ENCODE data around the gene FYB1. TPM values are rescaled to one million over a fixed set of nuclear protein-coding genes. Genes with fewer than 3 reads are reported as not detected.

FYB1 gene
- total RNA-seq, 2 experiments from 2014 or later = 82.8 to 83.0 TPM

- H3K9me3 Mint-ChIP-seq = no peaks in the 10 kb centered on the region
- peaks cover 53% of the 10 kb centered on the region for H3K4me1 Mint-ChIP-seq (ENCODE audit: low read depth)
- ATAC-seq (no peak), DNase-seq (no peak)
- intact Hi-C loops (cut with micrococcal nuclease) = no loop called here
- TF ChIP-seq CTCF (IDR thresholded peaks at IDR 0.05) = no peak
- ChIA-PET CTCF (no interaction called here), POLR2A (no interaction called here)
- H3K4me3 Mint-ChIP-seq = no peak overlapping the region
- peak overlapping the region; percentile 31 for H3K27ac Mint-ChIP-seq
- no peaks in the 10 kb centered on the region for H3K27me3 Mint-ChIP-seq
- peaks cover 53% of the 10 kb centered on the region for H3K36me3 Mint-ChIP-seq (ENCODE audit: low read depth)
Observed at GRCh38 chr5:39130716-39131115, 88.6 kb downstream of the FYB1 start.

- Mint-ChIP-seq H3K4me1 (ENCODE audit: low read depth) (peaks cover 41% of the 10 kb centered on the region), H3K27me3 (no peaks in the 10 kb centered on the region), H3K27ac (peak overlapping the region; percentile 61), H3K4me3 (no peak overlapping the region), H3K9me3 (no peaks in the 10 kb centered on the region), H3K36me3 (ENCODE audit: low read depth) (peaks cover 23% of the 10 kb centered on the region)
- CTCF ChIA-PET = interaction anchor here (3.0 to 3.5 kb wide), 2 partner anchors 41 to 95 kb away, joined by 12 to 17 read pairs; no protein-coding TSS in a partner anchor
- POLR2A ChIA-PET = interaction anchor here (0.6 kb wide), 2 partner anchors 109 to 153 kb away, joined by 3 read pairs; no protein-coding TSS in a partner anchor
- DNase-seq = no peak
- TF ChIP-seq CTCF (IDR thresholded peaks at IDR 0.05) = no peak
- no peak for ATAC-seq
- intact Hi-C loops (cut with micrococcal nuclease) = no loop called here
Observed at GRCh38 chr5:39121922-39122321, 97.4 kb downstream of the FYB1 start.

- H3K27me3 Mint-ChIP-seq = no peaks in the 10 kb centered on the region
- no peaks in the 10 kb centered on the region for H3K9me3 Mint-ChIP-seq
- CTCF ChIA-PET = interaction anchor here (1.4 to 3.5 kb wide), 5 partner anchors 17 to 96 kb away, joined by 5 to 17 read pairs (median 6); no protein-coding TSS in a partner anchor
- peaks cover 29% of the 10 kb centered on the region for H3K36me3 Mint-ChIP-seq (ENCODE audit: low read depth)
- H3K4me3 Mint-ChIP-seq = no peak overlapping the region
- ATAC-seq (no peak), DNase-seq (no peak)
- no peak for TF ChIP-seq CTCF (IDR thresholded peaks at IDR 0.05)
- peak overlapping the region; percentile 59 for H3K27ac Mint-ChIP-seq
- intact Hi-C loops (cut with micrococcal nuclease) = no loop called here
- POLR2A ChIA-PET = interaction anchor here (0.6 kb wide), 1 partner anchor 152 kb away, joined by 3 read pairs; no protein-coding TSS in a partner anchor
- peaks cover 47% of the 10 kb centered on the region for H3K4me1 Mint-ChIP-seq (ENCODE audit: low read depth)
Observed at GRCh38 chr5:39121315-39121714, 98.0 kb downstream of the FYB1 start.

DNA sequence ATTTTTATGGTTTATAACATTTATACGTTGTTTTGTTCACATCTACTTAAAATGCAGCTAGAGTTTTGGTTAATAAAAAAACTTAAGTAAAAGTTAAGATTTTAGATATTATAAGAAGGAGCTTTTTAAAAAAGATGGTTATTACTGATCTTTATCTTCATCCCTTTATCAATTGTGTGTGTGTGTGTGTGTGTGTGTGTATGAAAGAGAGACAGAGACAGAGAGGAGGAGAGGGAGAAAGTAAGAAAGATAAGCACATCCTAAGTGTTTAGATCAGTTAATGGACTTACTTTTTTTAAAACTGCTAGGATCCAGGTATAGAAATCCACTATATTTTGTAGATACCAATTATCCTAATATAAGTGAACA lies 99.3 kb downstream of the FYB1 start:
- no peak for ATAC-seq
- peaks cover 34% of the 10 kb centered on the region for H3K36me3 Mint-ChIP-seq (ENCODE audit: low read depth)
- POLR2A ChIA-PET = no interaction called here

More for the DNA sequence above, 99.3 kb downstream of the FYB1 start:
- CTCF ChIA-PET = interaction anchor here (1.4 to 3.5 kb wide), 7 partner anchors 8 to 97 kb away, joined by 3 to 17 read pairs (median 6); no protein-coding TSS in a partner anchor
- Mint-ChIP-seq H3K4me3 (no peak overlapping the region), H3K27me3 (no peaks in the 10 kb centered on the region), H3K4me1 (ENCODE audit: low read depth) (peaks cover 51% of the 10 kb centered on the region), H3K9me3 (no peaks in the 10 kb centered on the region), H3K27ac (peak overlapping the region; percentile 67)
- intact Hi-C loops (cut with micrococcal nuclease) = no loop called here
- no peak for DNase-seq
- no peak for TF ChIP-seq CTCF (IDR thresholded peaks at IDR 0.05)

Data from activated CD8-positive, alpha-beta T cell treated with anti-CD3 and anti-CD28 coated beads for 36 hours (primary cell).